GM21723 (cell line): ENCODE data around the gene ZSCAN5B.
"Not testable (repeated sequence)": the region's sequence is repeated elsewhere in the genome, so short reads cannot be mapped to it uniquely, and the experiment has no call there.

Experiments used
- ATAC-seq: cut with Tn5 transposase; IDR thresholded peaks from one replicate; pipeline ENCODE4 v1.9.1; 2021; ENCODE audit warnings: mild to moderate bottlenecking, moderate library complexity; ENCODE audit not compliant: unreplicated experiment

ZSCAN5B gene, protein sequence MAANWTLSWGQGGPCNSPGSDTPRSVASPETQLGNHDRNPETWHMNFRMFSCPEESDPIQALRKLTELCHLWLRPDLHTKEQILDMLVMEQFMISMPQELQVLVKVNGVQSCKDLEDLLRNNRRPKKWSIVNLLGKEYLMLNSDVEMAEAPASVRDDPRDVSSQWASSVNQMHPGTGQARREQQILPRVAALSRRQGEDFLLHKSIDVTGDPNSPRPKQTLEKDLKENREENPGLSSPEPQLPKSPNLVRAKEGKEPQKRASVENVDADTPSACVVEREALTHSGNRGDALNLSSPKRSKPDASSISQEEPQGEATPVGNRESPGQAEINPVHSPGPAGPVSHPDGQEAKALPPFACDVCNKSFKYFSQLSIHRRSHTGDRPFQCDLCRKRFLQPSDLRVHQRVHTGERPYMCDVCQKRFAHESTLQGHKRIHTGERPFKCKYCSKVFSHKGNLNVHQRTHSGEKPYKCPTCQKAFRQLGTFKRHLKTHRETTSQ

GRCh38 chr19:56197646-56198045, at the start of gene ZSCAN5B:
TSS of gene ZSCAN5B (minus strand) at chr19:56197783. CDS start at chr19:56193052, 4,731 bp downstream.
- not testable (repeated sequence) for ATAC-seq

GRCh38 chr19:56245764-56246163, 48.2 kb upstream of the ZSCAN5B start:
- not testable (repeated sequence) for ATAC-seq

GRCh38 chr19:56245121-56245740, 47.6 kb upstream of the ZSCAN5B start:
- ATAC-seq, result no peak

GRCh38 chr19:56223481-56223880, 25.9 kb upstream of the ZSCAN5B start:
- ATAC-seq, result no peak

GRCh38 chr19:56222901-56223300, 25.3 kb upstream of the ZSCAN5B start:
- no peak for ATAC-seq

GRCh38 chr19:56221851-56222250, 24.3 kb upstream of the ZSCAN5B start:
- ATAC-seq, result no peak

- ATAC-seq, result not testable (repeated sequence)
Measured at GRCh38 chr19:56221442-56221841, 23.9 kb upstream of the ZSCAN5B start.

DNA sequence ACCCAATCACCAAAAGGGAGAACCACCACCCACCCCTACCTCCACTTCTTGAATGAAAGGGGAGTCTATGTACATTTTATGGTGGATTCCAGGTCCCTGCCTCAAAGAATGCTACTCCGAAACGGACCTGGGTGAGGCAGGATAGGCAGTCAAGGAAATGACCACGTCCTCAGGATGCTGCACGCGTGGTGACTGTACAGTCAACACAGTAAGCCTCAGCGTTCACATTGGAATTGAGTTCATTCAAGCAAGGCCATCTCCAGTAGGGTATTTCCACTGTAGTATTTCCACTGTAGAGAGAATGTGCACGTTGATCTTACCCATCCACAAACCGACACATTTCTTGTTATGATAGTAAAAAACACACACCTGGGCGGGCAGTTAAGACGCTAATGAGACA, 21.4 kb upstream of the ZSCAN5B start:
- no peak for ATAC-seq

DNA sequence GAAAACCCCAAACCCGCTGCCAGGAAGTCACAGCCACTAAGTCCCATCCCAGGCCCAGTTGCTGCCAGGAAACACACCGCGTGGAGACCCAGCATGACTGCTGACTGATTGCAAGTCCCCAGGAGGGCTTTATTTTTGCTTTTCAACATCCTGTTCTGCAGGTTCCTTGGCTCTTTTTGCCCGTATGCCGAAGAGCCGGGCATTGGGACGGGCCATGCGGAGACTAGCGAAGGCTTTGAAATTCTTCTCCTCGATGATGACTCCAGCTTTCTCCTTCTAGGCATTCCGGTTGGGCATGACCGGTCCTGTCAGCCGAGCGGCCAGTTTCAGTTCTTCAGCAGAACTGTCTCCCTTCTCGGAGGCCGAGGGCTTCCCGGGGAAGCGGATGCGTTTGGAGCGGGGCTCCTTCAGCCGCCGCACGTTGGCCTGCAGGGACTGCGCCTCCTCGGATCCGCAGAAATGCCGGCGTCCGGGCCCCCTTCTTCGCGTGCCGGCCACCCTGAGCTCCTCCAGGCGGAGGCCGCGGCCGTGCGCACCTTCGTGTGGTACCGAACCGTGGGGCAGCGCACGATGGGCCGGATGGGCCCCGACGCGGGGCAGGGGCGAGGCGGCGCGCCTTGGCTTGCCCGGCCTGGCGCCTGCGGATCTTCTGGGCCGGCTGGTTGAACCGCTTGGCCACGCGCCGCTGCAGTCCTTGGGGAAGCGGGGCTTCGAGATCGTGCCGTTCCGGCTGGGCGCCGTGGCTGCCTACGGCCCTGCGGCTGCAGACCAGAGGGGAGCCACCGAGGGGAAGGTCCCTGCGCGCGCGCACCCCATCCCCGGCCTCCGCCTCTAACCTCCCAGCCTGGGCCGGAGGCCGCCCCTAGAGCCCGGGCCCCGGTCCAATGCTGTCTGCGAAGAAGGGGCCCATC, 19.7 kb upstream of the ZSCAN5B start:
- ATAC-seq, result no peak

DNA sequence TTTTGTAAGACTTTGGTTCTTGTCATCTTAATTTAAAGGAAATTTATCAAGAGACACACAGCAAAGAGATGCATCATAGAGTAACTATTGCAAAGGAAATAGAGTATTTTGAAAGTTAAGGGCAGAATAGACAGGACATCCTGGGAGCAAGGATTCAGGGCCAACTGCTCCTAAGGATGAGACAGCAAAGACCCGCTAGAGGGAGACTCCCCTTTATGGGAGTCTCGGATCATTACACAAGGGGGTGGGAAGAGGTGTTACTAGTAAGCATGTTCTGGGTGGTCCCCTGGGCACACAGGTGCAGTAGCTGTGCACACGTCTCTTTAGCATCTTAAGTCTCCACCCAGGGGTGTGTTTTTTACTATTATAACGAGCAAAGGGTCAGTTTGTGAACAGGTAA, 14.1 kb upstream of the ZSCAN5B start:
- ATAC-seq, result no peak

DNA sequence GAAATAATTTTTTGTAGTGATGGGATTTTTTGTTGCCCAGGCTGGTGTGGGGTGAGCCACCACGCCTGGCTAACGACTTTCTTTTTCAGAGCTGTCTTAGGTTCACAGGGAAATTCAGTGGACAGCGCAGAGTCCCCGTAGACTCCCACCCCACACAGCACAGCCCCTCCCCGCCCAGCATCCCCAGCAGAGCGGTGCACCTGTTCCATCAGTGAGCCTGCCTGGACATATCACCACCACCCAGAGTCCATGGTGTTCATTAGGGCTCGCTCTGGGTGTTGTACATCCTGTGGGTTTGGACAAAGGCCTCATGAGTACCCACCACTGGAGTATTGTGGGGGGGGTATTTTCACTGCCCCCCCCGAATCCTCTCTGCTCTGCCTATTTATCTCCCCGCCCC, 12.5 kb upstream of the ZSCAN5B start:
- ATAC-seq, result not testable (repeated sequence)

- ATAC-seq, result no peak
Measured at GRCh38 chr19:56209091-56209490, 11.5 kb upstream of the ZSCAN5B start.

- ATAC-seq, result not testable (repeated sequence)
Measured at GRCh38 chr19:56207581-56207980, 10.0 kb upstream of the ZSCAN5B start.

- no peak for ATAC-seq
Measured at GRCh38 chr19:56201973-56202372, 4.4 kb upstream of the ZSCAN5B start, which contains the start of gene ZSCAN5C. TSS of gene ZSCAN5C (plus strand) at chr19:56202273. CDS start at chr19:56205914, 3,641 bp downstream.

GRCh38 chr19:56199687-56200086, 2.1 kb upstream of the ZSCAN5B start:
- no peak for ATAC-seq

DNA sequence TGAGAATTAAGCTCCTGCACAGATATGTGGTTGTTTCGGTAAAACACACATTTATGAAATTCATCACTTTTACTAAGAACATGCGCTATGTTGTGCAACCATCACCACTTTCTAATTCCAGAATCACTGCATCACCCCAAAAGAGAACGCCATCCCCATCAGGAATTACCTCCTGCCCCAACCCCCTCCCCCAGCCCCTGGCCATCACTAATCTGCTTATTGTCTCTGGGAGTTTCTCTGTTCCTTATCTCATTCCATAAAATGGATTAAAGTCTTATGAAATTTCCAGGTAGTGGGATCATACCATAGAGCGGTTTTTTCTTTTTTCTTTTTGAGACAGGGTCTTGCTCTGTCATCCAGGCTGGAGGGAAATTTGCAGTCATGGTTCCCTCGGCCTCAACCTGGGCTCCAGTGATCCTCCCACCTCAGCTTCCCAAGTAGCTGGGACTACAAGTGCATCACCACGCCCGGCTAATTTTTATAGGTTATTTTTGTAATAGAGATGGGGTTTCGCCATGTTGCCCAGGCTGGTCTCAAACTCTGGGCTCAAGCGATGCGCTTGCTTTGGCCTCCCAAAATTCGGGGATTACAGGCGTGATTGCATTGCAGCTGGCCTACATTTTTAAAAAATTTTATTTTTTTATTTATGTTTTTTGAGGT, 3.5 kb downstream of the ZSCAN5B start:
- ATAC-seq, result no peak

DNA sequence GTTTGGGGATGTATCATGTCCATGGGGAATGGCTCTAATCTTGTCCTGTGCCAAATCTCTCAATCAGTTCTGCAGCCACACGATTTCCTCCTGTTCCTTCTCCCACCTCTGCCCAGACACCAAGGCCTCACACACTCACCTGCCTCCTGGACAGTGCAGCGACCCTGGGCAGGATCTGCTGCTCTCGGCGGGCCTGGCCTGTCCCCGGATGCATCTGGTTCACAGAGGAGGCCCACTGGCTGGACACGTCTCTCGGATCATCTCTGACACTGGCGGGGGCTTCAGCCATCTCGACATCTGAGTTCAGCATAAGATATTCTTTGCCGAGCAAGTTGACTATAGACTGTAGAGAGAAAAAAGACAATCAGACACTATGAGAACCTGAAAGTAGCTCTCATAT, 5.9 kb downstream of the ZSCAN5B start:
- no peak for ATAC-seq

GRCh38 chr19:56191115-56191514, 6.5 kb downstream of the ZSCAN5B start:
- ATAC-seq, result no peak

DNA sequence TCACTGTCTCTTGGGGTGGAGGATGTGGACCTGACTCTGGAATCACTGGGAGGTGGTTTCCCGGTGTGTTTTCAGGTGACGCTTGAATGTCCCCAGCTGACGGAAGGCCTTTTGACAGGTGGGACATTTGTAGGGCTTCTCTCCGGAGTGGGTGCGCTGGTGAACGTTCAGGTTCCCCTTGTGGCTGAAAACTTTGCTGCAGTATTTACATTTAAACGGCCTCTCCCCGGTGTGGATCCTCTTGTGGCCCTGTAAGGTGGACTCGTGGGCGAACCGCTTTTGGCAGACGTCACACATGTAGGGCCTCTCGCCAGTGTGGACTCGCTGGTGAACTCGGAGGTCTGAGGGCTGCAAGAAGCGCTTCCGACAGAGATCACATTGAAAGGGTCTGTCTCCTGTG, 7.8 kb downstream of the ZSCAN5B start:
- no peak for ATAC-seq

DNA sequence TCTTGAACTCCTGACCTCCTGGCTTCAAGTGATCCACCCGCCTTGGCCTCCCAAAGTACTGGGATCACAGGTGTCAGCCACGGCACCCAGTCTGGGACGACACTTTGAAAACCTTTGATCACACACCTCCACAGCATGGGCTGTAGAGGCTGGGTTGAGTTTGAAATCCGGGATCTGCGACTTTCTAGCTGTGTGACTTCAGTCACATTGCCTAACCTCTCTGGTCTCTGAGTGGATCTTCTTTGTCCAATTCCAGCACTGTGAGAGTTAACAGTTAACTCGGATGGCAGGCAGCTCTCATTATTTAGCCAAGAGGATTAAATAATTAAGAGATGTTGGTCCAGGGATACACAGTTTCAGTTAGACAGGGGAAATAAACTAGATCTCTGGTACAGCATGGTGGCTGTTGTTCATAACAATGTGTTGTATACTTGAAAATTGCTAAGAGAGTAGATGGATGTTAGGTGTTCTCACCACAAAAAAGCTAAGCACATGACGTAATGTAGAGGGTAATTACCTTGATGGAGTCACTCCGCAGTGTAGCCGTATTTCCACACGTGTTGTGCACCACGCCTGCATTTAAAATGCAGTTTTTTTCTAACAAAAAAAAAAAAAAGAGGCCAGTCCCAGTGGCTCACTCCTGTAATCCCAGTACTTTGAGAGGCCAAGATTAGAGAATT, 19.9 kb downstream of the ZSCAN5B start:
- no peak for ATAC-seq
